GM10266 (cell line): Measurements from ENCODE around the gene CCDC180.

Experiments used
- DNase-seq: peaks from one replicate; pipeline ENCODE4 v3.0.0; 2012; ENCODE audit errors: extremely low spot score
- TF ChIP-seq, protein P1 (sequence below): IDR thresholded peaks from 2 replicates; pipeline ENCODE4 v1.5.1; 2012; ENCODE audit warnings: mild to moderate bottlenecking, low read depth; ENCODE audit not compliant: control insufficient read depth, insufficient read depth; ENCODE audit errors: missing control alignments

The CCDC180 gene

GRCh38 chr9:97310896-97311295 lies 3.4 kb downstream of the CCDC180 start:
- TF ChIP-seq, protein P1, sequence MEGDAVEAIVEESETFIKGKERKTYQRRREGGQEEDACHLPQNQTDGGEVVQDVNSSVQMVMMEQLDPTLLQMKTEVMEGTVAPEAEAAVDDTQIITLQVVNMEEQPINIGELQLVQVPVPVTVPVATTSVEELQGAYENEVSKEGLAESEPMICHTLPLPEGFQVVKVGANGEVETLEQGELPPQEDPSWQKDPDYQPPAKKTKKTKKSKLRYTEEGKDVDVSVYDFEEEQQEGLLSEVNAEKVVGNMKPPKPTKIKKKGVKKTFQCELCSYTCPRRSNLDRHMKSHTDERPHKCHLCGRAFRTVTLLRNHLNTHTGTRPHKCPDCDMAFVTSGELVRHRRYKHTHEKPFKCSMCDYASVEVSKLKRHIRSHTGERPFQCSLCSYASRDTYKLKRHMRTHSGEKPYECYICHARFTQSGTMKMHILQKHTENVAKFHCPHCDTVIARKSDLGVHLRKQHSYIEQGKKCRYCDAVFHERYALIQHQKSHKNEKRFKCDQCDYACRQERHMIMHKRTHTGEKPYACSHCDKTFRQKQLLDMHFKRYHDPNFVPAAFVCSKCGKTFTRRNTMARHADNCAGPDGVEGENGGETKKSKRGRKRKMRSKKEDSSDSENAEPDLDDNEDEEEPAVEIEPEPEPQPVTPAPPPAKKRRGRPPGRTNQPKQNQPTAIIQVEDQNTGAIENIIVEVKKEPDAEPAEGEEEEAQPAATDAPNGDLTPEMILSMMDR, result no peak
- no peak for DNase-seq

DNA sequence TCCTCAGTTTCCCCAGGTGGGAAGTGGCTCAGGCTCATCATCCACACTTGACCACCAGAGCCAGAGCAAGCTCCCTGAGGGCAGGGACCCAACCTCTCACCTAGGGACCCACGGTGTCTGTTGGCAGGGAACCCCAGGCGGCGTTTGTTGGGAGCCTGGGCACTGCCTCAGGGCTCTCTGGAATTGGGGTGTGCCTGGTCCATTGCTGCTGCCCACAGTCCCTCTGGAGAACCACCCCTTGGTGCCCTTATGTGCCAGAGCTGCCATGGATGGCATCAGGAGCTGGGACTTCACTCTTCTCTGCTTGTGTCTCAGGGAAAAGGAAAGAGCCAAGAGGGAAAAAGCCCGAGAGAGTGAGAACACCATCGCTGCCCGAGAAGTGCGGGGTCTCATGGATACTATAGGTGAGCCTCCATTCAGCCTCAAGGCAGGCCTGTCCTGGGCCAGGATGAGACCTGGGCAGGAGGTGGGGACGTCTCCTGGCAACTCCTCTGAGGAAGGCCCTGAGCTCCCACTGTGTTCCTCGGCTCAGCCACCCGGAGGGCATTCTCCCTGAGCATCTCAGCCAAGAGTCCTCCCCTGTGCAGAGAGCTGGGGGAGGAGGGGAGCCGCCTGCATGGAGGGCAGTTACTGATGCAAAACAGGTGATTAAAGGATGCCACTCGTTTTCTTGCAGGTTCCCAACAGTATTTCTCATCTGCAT lies 4.5 kb downstream of the CCDC180 start:
- TF ChIP-seq, protein P1, result no peak
- DNase-seq, result no peak

DNA sequence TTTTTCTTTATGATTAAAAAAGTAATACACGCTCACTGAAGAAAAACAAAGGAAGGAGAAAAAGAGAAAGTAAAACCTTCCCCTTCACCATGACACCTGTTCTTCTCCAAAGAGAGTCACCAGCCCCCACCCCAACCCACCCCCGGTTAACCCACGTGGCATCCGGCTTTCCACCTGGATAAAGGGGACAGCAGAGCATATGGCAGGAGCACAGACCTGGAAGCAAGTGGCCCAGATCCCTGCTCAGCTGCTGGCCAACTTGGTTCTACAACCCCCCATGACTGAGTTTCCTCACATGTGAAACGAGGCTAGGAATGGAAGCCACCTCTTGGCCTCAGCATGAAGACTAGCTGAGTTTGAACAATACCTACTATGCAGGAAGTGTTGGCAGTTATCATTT lies 5.1 kb downstream of the CCDC180 start:
- DNase-seq, result no peak
- TF ChIP-seq, protein P1, result no peak

DNA sequence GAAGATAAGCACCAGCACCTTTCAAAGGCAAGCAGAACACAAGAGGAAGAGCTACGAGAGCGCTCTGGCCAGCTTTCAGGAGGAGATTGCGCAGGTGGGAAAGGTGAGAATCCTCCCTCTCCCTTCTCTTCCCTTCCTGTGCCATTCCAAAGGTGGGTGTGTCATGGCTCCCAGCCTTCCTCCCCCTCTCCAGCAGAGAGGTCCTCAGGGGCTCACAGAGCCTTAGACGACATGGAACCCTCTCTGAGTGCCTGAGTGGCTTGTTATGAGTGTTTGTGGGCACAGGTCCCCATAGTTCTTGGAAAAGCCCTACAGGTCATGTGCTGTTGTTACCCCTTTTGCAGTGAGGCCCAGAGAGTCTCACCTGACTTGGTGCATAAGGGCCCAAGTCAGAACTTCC lies 5.8 kb downstream of the CCDC180 start:
- TF ChIP-seq, protein P1, result no peak
- no peak for DNase-seq

DNA sequence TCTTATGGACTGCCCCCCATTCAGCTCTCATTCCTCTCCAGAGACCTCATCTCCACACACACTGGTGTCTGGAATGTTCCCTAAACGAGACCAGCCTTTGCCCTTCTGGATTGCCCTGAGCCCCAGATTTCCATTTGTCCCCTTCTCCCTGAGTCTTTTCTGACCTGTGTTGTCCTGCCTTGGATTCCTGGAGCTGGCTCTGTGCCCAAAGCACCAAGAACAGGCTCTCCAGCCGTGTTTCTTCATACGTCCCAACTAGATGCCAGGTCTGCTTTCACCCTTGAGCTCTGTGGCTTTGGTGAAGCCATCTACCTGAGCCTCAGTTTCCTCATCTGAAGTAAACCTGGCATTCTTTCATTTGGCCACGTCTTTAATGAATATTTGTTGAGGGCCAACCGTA lies 6.3 kb downstream of the CCDC180 start:
- TF ChIP-seq, protein P1, result no peak
- no peak for DNase-seq

DNA sequence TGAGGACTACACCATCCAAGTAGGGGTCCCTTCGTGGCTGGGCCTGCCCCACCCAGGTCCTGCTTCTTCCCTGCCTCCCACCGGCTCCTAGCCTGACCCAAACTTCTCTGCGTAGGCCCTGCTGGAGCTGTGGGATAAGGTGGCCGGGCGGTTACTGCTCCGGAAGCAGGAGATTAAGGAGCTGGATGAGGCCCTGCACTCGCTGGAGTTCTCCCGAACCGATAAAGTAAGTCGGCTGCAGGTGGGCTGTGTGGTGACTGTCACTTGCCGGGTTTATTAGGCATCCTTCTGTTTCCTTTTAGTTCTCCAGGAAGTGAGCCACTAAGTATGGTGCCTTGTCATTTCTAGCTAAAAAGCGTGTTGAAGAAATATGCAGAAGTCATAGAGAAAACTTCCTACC lies 7.0 kb downstream of the CCDC180 start:
- DNase-seq, result no peak
- TF ChIP-seq, protein P1, result no peak

- TF ChIP-seq, protein P1, result no peak
- DNase-seq, result no peak
These were observed 8.1 kb downstream of the CCDC180 start for GRCh38 chr9:97315550-97315949.
